Body of pancreas (tissue), 4 donors: ENCODE data around the gene GPR3.
"Not testable (repeated sequence)": the region's sequence is repeated elsewhere in the genome, so short reads cannot be mapped to it uniquely, and the experiment has no call there.

Experiments used
- POLR2A ChIP-seq, 3 donors: fragments of 450-650 bp; IDR thresholded peaks; one replicate each; pipeline ENCODE4 v1.6.1; 2016; ENCODE audit warnings: antibody characterized with exemption in 3 of 3, mild to moderate bottlenecking in 2 of 3
- TF ChIP-seq, protein P1 (sequence below), 7 experiments: fragments of 450-650 bp in 4 of 7; fragments of 200-600 bp in 3 of 7; sonication (generic) in 3 of 7; IDR thresholded peaks; one replicate each; pipeline ENCODE4 v1.5.1; 2016 to 2019; ENCODE audit warnings: antibody characterized with exemption in 7 of 7

DNA sequence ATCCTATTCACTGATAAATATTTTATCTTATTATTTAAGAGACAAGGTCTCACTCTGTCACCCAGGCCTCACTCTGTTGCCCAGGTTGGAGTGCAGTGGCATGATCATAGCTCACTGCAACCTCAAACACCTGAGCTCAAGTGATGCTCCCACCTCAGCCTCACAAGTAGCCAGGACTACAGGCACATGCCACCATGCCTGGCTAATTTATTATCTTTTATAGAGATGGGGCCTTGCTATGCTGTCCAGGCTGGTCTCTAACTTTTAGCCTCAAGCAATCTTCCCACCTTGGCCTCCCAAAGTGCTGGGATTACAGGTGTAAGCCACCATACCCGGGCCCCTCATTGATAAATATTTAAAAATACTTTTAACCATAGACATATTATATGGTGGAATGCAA lies 40.3 kb downstream of the GPR3 start:
- TF ChIP-seq, protein P1, sequence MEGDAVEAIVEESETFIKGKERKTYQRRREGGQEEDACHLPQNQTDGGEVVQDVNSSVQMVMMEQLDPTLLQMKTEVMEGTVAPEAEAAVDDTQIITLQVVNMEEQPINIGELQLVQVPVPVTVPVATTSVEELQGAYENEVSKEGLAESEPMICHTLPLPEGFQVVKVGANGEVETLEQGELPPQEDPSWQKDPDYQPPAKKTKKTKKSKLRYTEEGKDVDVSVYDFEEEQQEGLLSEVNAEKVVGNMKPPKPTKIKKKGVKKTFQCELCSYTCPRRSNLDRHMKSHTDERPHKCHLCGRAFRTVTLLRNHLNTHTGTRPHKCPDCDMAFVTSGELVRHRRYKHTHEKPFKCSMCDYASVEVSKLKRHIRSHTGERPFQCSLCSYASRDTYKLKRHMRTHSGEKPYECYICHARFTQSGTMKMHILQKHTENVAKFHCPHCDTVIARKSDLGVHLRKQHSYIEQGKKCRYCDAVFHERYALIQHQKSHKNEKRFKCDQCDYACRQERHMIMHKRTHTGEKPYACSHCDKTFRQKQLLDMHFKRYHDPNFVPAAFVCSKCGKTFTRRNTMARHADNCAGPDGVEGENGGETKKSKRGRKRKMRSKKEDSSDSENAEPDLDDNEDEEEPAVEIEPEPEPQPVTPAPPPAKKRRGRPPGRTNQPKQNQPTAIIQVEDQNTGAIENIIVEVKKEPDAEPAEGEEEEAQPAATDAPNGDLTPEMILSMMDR (IDR thresholded peaks at IDR 0.05), result not testable (repeated sequence)
- TF ChIP-seq POLR2A (IDR thresholded peaks at IDR 0.05), result not testable (repeated sequence)
